WI38 (cell line): ENCODE results near the gene PIEZO2.
"Not testable (repeated sequence)": the region's sequence is repeated elsewhere in the genome, so short reads cannot be mapped to it uniquely, and the experiment has no call there.

Source experiments
- H3K4me3 ChIP-seq: 2 replicates; pipeline ENCODE4 v1.5.1; 2011; ENCODE audit warnings: low read depth, mild to moderate bottlenecking, control low read depth, low read length
- CTCF ChIP-seq: IDR thresholded peaks from 2 replicates; pipeline ENCODE4 v1.5.1; 2012; ENCODE audit warnings: low read depth, mild to moderate bottlenecking, control low read depth, low read length

The PIEZO2 gene

GRCh38 chr18:10937743-10938640 is 211.4 kb downstream of the PIEZO2 start:
- no peak for TF ChIP-seq CTCF
- no peak overlapping the region for H3K4me3 ChIP-seq

GRCh38 chr18:10936176-10937053 is 213.0 kb downstream of the PIEZO2 start:
- no peak for TF ChIP-seq CTCF
- H3K4me3 ChIP-seq, result no peak overlapping the region

- no peak for TF ChIP-seq CTCF
- no peak overlapping the region for H3K4me3 ChIP-seq
Observed at GRCh38 chr18:10935588-10935987, 213.8 kb downstream of the PIEZO2 start.

GRCh38 chr18:10933648-10934047 is 215.7 kb downstream of the PIEZO2 start:
- H3K4me3 ChIP-seq, result not testable (repeated sequence)

GRCh38 chr18:10930076-10930475 is 219.3 kb downstream of the PIEZO2 start:
- no peak overlapping the region for H3K4me3 ChIP-seq
- TF ChIP-seq CTCF, result no peak

GRCh38 chr18:10928772-10929373 is 220.5 kb downstream of the PIEZO2 start:
- TF ChIP-seq CTCF, result no peak
- H3K4me3 ChIP-seq, result no peak overlapping the region

- no peak for TF ChIP-seq CTCF
- no peak overlapping the region for H3K4me3 ChIP-seq
Observed at GRCh38 chr18:10928011-10928771, 221.2 kb downstream of the PIEZO2 start.
